ENCODE data around the gene CFD.
"Not testable (repeated sequence)": the region's sequence is repeated elsewhere in the genome, so short reads cannot be mapped to it uniquely, and the experiment has no call there.

CFD gene

DNA sequence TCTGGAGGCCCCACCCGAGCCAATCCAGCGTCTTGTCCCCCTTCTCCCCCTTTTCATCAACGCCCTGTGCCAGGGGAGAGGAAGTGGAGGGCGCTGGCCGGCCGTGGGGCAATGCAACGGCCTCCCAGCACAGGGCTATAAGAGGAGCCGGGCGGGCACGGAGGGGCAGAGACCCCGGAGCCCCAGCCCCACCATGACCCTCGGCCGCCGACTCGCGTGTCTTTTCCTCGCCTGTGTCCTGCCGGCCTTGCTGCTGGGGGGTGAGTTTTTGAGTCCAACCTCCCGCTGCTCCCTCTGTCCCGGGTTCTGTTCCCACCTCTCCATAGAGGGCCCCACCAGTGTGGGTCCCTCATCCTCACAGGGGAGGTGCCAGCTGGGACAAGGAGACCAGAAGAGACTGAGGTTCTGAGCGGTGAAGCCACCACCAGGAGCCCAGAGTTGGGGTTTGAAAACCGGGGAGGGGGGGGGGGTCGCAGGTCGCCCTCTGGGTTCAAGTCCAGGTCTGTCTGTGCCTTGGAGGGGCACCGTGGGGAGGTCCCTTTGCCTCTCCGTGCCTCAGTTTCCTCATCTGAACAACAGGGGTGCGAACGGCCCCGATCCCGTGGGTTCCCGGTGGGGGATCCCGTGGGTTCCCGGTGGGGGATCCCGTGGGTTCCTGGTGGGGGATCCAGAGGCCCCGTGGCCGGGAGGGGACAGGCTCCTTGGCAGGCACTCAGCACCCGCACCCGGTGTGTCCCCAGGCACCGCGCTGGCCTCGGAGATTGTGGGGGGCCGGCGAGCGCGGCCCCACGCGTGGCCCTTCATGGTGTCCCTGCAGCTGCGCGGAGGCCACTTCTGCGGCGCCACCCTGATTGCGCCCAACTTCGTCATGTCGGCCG lies 7.1 kb upstream of the CFD start, which contains the start of gene ELANE:
ELANE (plus strand) TSS at position 168 of the 878 bp plus-strand sequence; CDS start at position 194, 26 bp downstream.
- DNase-seq (ENCODE audit: low read depth): no peak

DNA sequence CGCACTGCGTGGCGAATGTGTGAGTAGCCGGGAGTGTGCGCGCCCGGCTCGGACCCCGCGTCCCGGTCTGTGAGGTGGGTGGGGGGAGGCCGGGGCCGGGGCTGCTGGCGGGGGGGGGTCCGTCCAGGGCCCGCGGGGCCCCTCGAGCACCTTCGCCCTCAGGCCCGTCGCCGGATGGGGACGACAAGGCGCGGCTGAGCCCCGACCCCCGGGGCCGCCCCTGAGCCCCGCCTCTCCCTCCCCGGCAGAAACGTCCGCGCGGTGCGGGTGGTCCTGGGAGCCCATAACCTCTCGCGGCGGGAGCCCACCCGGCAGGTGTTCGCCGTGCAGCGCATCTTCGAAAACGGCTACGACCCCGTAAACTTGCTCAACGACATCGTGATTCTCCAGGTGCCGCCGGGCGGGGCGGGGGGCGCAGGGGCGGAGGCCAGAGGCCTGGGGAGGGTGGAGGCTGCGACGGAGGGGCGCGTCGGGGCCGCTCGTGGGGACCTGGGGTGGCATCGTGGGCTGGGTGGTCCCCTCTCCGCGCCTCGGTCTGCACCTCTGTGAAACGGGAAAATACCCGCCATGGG lies 6.4 kb upstream of the CFD start:
- DNase-seq (ENCODE audit: low read depth): no peak

DNA sequence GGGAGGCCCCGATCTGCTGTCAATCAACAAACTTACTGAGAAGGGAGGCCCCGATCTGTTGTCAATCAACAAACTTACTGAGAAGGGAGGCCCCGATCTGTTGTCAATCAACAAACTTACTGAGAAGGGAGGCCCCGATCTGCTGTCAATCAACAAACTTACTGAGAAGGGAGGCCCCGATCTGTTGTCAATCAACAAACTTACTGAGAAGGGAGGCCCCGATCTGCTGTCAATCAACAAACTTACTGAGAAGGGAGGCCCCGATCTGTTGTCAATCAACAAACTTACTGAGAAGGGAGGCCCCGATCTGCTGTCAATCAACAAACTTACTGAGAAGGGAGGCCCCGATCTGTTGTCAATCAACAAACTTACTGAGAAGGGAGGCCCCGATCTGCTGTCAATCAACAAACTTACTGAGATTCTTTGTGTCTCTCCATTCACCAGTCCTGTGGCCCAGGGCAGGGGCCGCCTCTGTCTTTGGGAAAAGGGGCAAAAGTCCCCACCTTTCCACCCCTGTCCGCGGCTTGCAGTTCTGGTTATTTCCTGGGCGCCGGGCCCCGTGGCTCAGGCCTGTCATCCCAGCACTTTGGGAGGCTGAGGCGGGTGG lies 5.7 kb upstream of the CFD start:
- not testable (repeated sequence) for DNase-seq (ENCODE audit: low read depth)

DNA sequence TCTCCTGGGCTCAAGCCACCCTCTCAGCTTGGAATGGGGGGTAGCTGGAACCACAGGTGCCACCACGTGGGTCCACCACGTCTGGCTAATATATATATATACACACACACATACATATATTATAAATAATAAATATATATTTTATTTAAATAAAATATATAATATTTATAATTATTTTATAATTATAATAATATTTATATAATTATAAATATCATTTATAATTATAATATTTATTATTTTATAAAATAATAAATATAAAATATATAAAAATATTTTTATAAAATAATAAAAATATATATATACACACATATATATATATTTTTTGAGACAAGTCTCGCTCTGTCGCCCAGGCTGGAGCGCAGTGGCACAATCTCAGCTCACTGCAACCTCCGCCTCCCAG lies 4.9 kb upstream of the CFD start:
- DNase-seq (ENCODE audit: low read depth): no peak

DNA sequence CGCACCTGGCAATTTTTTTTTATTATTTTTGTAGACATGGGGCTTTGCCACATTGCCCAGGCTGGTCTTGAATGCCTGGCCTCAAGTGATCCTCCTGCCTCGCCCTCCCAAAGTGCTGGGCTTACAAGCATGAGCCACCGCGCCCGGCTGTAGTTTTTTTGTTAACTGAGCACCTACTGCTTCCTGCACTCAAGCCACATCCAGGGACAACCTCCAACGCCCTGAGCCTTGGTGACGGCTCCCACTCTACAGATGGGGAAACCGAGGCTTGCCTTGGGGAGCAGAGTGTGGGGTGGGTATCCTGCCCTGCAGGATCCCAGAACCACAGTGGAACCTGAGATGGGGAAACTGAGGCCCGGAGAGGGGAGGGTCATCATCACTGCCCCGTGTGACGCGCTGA lies 4.3 kb upstream of the CFD start:
- no peak for DNase-seq (ENCODE audit: low read depth)

DNA sequence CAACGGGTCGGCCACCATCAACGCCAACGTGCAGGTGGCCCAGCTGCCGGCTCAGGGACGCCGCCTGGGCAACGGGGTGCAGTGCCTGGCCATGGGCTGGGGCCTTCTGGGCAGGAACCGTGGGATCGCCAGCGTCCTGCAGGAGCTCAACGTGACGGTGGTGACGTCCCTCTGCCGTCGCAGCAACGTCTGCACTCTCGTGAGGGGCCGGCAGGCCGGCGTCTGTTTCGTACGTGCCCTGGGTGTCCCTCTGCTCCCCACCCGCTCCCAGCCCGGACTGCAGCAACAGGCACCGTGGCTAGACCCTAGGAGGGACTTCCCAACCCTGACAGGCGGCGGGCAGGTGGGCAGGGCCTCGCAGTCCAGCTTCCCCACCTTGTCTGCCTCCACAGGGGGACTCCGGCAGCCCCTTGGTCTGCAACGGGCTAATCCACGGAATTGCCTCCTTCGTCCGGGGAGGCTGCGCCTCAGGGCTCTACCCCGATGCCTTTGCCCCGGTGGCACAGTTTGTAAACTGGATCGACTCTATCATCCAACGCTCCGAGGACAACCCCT lies 3.8 kb upstream of the CFD start:
- no peak for DNase-seq (ENCODE audit: low read depth)

DNA sequence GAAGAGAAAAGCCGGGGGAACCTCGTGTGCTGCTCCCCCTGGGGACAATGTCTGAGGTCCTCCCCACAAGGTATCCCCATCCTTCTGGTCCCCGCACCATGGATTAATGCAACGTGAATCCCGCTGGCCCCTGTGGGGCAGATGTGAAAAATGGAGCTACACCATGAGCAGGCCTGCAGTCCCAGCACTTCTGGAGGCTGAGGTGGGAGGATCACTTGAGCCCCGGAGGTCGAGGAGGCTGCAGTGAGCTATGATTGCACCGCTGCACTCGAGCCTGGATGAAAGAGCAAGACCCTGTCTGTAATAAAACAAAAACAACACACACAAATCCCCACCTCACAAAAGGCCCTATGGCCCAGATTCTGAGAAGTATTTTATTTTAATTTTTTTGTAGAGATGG lies 1.2 kb upstream of the CFD start:
- DNase-seq (ENCODE audit: low read depth): no peak

DNA sequence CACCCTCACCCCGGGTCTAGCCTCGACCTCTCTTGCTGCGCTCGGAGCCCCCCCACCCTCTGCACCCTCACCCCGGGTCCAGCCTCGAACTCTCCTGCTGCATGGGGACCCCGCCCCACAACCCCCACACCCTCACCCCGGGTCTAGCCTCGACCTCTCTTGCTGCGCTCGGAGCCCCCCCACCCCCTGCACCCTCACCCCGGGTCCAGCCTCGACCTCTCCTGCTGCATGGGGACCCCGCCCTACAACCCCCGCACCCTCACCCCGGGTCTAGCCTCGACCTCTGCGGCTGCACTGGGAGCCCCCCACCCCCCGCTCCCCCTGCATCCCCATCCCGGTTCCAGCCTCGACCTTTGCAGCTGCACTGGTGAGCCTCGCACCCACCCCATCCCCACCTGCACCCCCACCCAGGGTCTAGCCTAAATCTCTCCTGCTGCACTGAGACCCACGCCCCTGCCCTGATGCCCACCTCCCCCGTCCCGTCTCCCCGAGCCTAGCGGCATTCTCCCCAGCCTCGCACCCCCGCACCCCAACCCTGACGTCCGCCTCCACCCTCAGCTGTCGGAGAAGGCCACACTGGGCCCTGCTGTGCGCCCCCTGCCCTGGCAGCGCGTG lies 1.8 kb downstream of the CFD start:
- no peak for DNase-seq (ENCODE audit: low read depth)

DNA sequence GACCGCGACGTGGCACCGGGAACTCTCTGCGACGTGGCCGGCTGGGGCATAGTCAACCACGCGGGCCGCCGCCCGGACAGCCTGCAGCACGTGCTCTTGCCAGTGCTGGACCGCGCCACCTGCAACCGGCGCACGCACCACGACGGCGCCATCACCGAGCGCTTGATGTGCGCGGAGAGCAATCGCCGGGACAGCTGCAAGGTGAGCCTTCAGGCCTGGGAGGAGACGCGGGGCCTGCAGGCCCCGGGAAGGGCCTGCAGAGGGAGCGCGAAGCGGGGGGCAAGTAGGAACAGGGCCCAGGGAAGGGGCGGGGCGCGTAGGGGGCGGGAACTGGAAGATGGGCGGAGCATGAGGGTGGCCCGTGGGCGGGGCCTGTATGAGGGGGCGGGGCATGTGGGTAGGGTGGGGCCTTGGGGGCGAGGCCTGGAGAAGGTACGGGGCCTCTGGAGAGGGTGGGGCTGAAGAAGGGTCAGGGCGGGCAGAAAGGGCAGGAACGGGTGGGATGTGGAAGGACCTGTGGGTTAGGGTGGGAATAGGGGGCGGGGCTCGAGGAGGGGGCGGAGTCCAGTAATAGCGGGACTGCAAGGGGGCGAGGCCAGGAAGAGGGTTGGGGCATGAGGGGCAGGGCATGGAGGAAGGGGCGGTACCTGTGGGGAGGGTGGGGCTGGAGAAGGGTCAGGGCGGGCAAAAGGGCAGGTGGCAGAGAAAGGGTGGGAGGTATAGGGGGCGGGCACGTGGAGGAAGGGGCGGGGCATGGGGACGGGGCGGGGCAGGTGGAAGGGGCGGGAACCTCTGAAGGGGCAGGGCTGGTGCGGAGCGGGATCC lies 2.5 kb downstream of the CFD start:
- peak; percentile 94 for DNase-seq (ENCODE audit: low read depth)

DNA sequence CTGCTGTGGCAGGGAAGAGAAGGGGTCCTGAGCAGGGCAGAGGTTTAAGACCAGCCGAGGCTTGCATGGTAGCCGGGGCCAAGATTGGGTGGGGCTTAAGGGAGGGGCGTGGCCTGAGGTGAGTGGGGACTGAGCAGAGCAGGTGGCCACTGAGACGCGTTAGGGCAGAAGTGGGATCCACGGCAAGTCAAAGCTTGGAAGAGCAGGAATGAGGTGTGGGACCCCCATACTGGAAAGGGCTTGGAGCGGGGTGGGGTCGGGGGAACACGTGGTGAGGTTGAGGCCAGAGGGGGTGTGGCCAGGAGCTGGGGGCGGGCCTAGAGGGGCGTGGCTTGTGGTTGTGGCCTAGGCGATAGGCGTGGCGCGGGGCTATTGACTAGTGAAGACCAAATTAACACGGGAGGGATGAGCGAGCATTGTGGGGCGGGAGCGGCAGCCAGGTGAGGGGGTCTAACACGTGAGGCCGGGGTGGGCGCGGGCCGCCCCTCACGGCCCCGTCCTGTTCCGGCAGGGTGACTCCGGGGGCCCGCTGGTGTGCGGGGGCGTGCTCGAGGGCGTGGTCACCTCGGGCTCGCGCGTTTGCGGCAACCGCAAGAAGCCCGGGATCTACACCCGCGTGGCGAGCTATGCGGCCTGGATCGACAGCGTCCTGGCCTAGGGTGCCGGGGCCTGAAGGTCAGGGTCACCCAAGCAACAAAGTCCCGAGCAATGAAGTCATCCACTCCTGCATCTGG lies 3.3 kb downstream of the CFD start:
- DNase-seq (ENCODE audit: low read depth): peak; percentile 86

DNA sequence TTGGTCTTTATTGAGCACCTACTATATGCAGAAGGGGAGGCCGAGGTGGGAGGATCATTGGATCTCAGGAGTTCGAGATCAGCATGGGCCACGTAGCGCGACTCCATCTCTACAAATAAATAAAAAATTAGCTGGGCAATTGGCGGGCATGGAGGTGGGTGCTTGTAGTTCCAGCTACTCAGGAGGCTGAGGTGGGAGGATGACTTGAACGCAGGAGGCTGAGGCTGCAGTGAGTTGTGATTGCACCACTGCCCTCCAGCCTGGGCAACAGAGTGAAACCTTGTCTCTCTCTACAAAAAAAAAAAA lies 3.8 kb downstream of the CFD start:
- no peak for DNase-seq (ENCODE audit: low read depth)

DNA sequence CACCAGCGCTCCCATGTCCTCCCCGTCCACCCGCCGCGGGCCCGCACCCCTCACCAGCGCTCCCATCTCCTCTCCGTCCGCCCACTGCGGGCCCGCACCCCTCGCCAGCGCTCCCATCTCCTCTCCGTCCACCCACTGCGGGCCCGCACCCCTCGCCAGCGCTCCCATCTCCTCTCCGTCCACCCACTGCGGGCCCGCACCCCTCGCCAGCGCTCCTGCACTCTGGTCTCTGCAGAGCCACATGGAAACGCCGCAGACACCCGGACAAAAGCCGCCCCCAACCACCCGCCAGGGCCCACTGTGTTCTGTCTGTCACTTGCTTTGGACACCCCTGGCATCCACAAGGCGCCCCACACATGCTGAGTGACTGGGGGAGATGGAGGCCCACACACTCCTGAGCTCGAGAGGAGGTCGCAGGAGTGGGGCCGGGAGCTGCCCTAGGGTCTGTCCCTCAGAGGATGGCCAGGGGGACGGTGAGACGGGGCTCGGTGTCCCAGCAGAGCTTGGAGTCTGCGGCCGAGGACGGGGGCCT lies 7.4 kb downstream of the CFD start:
- no peak for DNase-seq (ENCODE audit: low read depth)

DNA sequence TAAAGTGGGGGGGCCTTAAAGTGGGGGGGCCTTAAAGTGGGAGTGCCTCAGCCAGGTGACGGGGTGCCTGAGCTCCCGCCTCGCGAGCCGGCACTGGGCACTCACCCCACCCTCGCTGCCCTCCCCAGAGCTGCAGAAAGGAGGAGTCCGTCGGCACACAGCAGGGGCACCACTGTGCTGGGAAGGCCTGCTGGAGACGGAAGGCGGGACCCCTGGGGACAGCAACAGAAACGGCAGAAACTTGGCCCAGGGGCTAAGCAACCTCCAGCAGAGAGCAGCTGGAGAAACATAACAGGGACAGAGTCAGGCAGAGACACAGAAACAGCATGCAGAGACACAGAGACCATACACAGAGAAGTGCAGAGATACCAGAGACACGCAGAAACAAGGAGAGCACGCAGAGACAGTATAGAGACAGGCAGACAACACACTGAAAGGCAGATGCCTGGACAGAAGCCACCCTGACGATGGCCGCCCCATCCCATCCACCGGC lies 7.9 kb downstream of the CFD start:
- no peak for DNase-seq (ENCODE audit: low read depth)

DNA sequence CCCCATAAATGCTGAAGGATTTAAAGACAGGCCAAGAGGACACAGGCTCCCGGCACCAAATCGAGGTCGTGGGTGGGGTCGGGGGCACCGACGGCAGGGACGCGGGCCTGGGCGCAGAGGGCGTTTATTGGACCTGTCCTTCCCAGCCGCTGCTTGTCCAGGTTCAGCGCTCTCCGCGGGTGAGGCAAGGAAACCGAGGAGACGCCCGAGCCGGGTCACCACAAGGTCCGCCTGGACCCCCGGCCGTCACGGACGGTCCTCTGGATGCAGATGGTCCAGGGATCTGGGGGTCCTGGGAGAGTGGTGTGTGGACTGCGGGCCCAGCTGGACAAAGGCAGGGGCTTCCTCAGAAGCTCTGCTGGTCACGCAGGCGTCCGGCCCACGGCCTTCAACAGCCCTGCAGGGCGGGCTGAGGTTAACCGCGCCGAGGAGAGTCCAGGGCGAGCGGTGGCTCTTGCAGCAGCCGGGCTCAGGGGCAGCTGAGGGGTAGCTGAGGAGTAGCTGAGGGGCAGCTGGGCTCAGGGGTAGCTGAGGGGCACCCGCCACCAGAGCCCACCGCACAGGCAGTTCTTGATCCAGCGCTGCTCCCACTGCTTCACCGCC lies 8.5 kb downstream of the CFD start:
- no peak for DNase-seq (ENCODE audit: low read depth)

DNA sequence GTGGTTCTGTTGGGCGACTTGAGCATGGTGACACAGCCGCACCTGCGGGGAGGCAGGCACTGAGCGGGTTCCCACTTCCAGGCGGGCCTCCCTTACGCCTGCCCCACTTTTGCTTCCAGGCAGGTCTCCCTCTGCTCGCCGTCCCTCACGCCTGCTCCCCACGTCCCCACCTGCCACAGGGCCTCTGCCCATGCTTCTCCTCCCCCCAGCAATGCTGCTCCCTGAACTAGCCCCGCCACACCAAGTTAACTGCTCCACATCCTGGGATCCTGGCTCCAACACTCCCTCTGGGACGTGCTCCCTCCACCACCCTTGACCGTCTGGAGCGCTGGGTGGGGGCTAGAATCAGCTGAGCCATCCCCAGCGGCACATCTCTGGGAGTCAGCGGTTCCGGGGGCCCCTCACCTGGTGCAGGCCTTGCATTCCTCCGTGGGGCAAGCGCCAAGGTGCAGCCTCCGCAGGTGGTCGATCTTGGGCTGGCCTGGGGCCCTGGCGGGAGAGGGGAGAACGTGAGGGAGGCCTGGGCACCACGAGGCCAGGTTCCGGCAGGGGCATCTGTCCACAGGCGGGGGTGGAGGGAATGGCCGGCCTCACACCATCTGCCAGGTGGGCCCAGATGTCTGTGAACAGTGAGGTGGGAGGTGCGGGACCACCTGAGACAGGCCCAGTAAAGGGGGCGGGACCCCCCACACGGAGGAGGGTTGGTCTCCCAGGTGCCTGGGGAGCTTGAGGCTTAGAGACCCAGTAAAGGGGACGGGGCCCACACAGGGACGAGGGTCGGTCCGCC lies 9.2 kb downstream of the CFD start:
- DNase-seq (ENCODE audit: low read depth): no peak

DNA sequence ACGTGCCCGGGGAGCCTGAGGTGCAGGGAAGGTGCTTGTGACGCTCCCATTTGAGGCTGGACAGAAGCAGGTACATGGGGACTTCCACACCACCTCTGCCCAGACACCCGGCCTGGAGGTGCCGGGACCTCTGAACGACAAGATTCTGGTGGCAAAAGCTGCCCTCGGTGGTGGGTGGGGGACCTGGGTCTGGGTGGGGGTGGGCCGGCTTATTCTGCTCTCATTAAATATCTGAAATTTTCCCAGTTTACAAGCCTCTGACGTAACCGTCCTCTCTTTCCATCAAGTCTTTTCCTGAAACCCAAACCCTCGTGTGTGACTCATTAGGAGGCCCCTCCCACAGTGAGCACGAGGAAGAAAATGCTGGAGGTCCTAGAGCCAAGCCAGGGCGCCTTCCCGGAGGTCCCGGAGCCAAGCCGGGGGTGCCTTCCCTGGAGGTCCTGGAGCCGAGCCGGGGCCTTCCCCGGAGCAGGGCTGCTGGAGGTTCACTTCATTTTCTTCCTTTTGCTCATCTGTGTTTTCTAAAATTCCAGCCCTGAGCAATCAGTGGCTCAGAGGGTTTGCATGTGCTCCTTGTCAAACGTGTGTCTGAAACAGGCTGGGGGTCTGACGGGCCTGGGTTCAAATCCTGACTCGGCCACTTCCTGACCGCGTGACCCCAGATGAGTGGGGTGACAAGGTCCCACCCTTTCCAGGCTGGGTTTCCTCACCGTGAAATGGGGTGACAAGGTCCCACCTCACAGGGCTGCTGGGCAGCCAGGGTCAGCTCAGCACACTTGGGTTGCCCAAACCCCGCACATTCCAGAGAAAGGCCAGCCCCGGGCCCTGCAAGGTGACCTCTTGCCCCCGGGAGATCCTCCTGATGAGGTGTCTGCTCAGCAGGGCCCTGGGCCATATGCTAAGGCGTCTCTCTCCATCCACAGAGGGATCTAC lies 10.0 kb downstream of the CFD start:
- DNase-seq (ENCODE audit: low read depth): no peak

DNA sequence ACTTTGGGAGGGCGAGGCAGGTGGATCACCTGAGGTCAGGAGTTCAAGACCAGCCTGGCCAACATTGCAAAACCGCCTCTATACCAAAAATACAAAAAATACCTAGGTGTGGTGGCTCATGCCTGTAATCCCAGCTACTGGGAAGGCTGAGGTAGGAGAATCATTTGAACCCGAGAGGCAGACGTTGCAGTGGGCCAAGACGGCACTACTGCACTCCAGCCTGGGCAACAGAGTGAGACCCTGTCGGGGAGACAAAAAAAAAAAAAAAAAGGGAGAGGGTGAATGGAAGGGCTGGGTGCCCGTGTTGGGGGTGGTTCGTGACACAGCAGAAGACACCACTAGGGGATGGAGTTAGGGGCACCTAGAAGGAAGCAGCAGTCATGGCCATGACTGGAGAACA lies 10.8 kb downstream of the CFD start:
- DNase-seq (ENCODE audit: low read depth): no peak

DNA sequence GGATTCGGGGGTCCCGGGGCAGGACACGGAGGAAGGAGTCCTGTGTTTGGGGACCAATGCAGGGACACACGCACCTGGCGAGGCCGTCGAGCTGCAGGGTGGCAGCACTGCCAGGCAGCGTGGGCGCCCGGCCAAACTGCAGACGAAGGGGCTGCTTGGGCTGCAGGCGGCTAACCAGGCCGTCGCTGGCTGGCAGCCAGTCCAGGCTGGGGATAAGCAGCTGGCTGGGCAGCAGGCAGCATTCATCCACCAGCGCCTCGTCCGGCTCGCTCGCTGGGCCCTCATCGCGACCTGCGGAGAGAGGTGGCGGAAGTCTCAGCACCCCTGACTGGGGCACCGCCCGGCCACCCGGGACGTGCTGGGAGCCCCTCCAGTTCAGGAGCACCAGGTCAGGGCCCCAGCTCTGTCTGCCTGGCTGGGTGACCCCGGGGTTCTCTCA lies 11.5 kb downstream of the CFD start:
- DNase-seq (ENCODE audit: low read depth): no peak

All from CMK (cell line).